Fibroblast of lung (primary cell): ENCODE results near the gene ZBTB39. TPM values are rescaled to one million over a fixed set of nuclear protein-coding genes. Genes with fewer than 3 reads are reported as not detected.

Experiments used
- DNase-seq, 2 donors: peaks; one replicate each; pipeline versions ENCODE4 v3.0.0 to v3.0.0-alpha.2; 2010; ENCODE audit warnings: low read depth in 2 of 2
- H2AFZ ChIP-seq: 2 replicates; pipeline ENCODE4 v1.5.1; 2012; ENCODE audit warnings: low read length, control low read depth, inconsistent platforms
- H3K27ac ChIP-seq: 2 replicates; pipeline ENCODE4 v1.5.1; 2011; ENCODE audit warnings: low read length, control low read depth; ENCODE audit not compliant: insufficient read depth
- H3K27me3 ChIP-seq: 2 replicates; pipeline ENCODE4 v1.5.1; 2011; ENCODE audit warnings: mild to moderate bottlenecking, low read length; ENCODE audit not compliant: control insufficient read depth, insufficient read depth
- H3K36me3 ChIP-seq: 2 replicates; pipeline ENCODE4 v1.5.1; 2011; ENCODE audit warnings: low read length; ENCODE audit not compliant: control insufficient read depth, insufficient read depth
- H3K4me1 ChIP-seq: 2 replicates; pipeline ENCODE4 v1.5.1; 2011; ENCODE audit warnings: low read length; ENCODE audit not compliant: control insufficient read depth, insufficient read depth; ENCODE audit errors: extremely low read depth
- H3K4me2 ChIP-seq: 2 replicates; pipeline ENCODE4 v1.5.1; 2011; ENCODE audit warnings: low read length, control low read depth; ENCODE audit not compliant: insufficient read depth; ENCODE audit errors: extremely low read depth
- H3K4me3 ChIP-seq, 4 experiments: fragments of 200-600 bp in 1 of 4; sonication (generic) in 1 of 4; replicated peaks in 1 of 4; 2 replicates each; pipeline ENCODE4 v1.5.1; 2011 to 2016; ENCODE audit warnings: low read length in 4 of 4, low read depth in 3 of 4, mild to moderate bottlenecking in 3 of 4, control low read depth in 2 of 4, inconsistent platforms in 1 of 4, mixed read lengths in 1 of 4; ENCODE audit not compliant: insufficient read depth in 1 of 4; ENCODE audit errors: control extremely low read depth in 1 of 4
- H3K79me2 ChIP-seq: 2 replicates; pipeline ENCODE4 v1.5.1; 2012; ENCODE audit warnings: mild to moderate bottlenecking, low read length, inconsistent platforms; ENCODE audit not compliant: control insufficient read depth, insufficient read depth
- H3K9ac ChIP-seq: 2 replicates; pipeline ENCODE4 v1.5.1; 2011; ENCODE audit warnings: mild to moderate bottlenecking, low read length, control low read depth; ENCODE audit not compliant: insufficient read depth
- H3K9me3 ChIP-seq: 2 replicates; pipeline ENCODE4 v1.5.1; 2012; ENCODE audit warnings: low read depth, low read length; ENCODE audit not compliant: control insufficient read depth, insufficient read depth
- H4K20me1 ChIP-seq: 2 replicates; pipeline ENCODE4 v1.5.1; 2011; ENCODE audit warnings: low read length; ENCODE audit not compliant: control insufficient read depth, insufficient read depth; ENCODE audit errors: extremely low read depth
- EZH2 ChIP-seq: IDR thresholded peaks from 2 replicates; pipeline ENCODE4 v1.5.1; 2012; ENCODE audit warnings: low read length, control low read depth, mild to moderate bottlenecking; ENCODE audit errors: missing control alignments
- polyA plus RNA-seq, 2 donors: library from polyadenylated mRNA; depleted of rRNA in 1 of 2; stranded (reverse) in 1 of 2; unstranded in 1 of 2; fragments of >200 nt; gene quantifications; 2 replicates each; pipeline ENCODE4 v1.2.1, GENCODE V29; 2011 to 2012; ENCODE audit warnings: missing spikeins in 1 of 2
- total RNA-seq: library from RNA; depleted of rRNA; stranded (reverse); fragments of >200 nt; gene quantifications from 2 replicates; pipeline ENCODE4 v1.2.1, GENCODE V29; 2014
- TF ChIP-seq, protein P1 (sequence below), 2 donors: IDR thresholded peaks in 1 of 2; conservative IDR thresholded peaks in 1 of 2; 1 replicate in 1 of 2; 2 replicates in 1 of 2; pipeline ENCODE4 v1.5.1; 2011 to 2012; ENCODE audit warnings: low read length in 2 of 2, control low read depth in 1 of 2, inconsistent platforms in 1 of 2, low read depth in 1 of 2, mild to moderate bottlenecking in 1 of 2

The ZBTB39 gene
- total and polyA plus RNA-seq, 2 donors (not counting 1 experiment from before 2014, with no cell fraction given): 3.2 to 3.8 TPM

DNA sequence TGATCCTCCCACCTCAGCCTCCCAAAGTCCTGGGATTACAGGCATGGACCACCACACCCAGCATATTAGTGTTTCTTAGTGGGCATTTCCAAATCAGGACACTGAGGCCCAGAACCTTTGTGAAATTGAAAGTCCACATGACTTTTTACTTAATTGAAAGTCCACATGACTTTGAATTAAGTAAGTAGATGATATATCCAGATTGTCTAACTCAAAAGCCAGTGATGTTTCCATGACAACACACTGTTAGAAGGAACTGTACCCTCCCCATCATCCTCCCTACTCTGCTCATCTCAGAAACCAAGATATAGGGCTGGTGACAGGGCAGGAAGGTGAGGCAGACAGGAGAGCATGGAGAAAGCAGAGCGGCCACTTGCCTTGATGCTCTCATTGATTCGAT is 36.3 kb upstream of the ZBTB39 start:
- Histone ChIP-seq H3K27ac (no peak overlapping the region), H2AFZ (no peak overlapping the region), H3K9ac (no peak overlapping the region), H3K9me3 (no peaks in the 10 kb centered on the region), H3K27me3 (peaks cover 30% of the 10 kb centered on the region), H3K79me2 (no peaks in the 10 kb centered on the region), H3K36me3 (no peaks in the 10 kb centered on the region), H4K20me1 (no peaks in the 10 kb centered on the region), H3K4me3 (no peak overlapping the region), H3K4me2 (no peak overlapping the region), H3K4me1 (no peaks in the 10 kb centered on the region)
- no peak for DNase-seq
- TF ChIP-seq, protein P1, sequence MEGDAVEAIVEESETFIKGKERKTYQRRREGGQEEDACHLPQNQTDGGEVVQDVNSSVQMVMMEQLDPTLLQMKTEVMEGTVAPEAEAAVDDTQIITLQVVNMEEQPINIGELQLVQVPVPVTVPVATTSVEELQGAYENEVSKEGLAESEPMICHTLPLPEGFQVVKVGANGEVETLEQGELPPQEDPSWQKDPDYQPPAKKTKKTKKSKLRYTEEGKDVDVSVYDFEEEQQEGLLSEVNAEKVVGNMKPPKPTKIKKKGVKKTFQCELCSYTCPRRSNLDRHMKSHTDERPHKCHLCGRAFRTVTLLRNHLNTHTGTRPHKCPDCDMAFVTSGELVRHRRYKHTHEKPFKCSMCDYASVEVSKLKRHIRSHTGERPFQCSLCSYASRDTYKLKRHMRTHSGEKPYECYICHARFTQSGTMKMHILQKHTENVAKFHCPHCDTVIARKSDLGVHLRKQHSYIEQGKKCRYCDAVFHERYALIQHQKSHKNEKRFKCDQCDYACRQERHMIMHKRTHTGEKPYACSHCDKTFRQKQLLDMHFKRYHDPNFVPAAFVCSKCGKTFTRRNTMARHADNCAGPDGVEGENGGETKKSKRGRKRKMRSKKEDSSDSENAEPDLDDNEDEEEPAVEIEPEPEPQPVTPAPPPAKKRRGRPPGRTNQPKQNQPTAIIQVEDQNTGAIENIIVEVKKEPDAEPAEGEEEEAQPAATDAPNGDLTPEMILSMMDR (conservative IDR thresholded peaks at IDR 0.05 in 1 of 2, IDR thresholded peaks at IDR 0.05 in 1 of 2; ENCODE audit: low read depth in 1 of 2, low read length in 2 of 2): no peak
- TF ChIP-seq EZH2: no peak

DNA sequence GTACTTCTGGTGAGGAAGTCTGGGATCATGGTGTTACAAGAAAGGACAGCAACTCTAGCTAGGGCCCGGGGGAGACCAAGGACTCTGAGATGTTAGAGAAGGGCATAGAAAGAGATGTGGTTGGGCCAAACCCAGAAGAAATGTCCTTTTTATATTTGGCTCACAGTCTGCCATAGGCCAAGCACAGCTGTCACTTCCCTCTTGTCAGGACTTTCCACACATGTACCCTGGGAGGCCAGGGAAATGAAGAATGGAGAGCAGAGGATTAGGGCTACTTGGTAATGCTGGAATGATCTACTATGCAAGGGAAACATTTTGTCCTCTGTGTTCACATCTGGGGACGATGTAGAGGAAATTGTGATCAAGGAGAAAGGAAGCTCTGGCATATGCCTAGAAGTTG is 34.4 kb upstream of the ZBTB39 start:
- H3K4me3 ChIP-seq: no peak overlapping the region
- H3K9me3 ChIP-seq: no peaks in the 10 kb centered on the region
- H3K27me3 ChIP-seq: peaks cover 38% of the 10 kb centered on the region
- H3K4me1 ChIP-seq: no peaks in the 10 kb centered on the region
- no peak overlapping the region for H3K9ac ChIP-seq
- no peaks in the 10 kb centered on the region for H3K36me3 ChIP-seq
- DNase-seq: no peak
- no peak overlapping the region for H2AFZ ChIP-seq
- H3K79me2 ChIP-seq: no peaks in the 10 kb centered on the region
- no peak overlapping the region for H3K27ac ChIP-seq
- no peak overlapping the region for H3K4me2 ChIP-seq
- no peaks in the 10 kb centered on the region for H4K20me1 ChIP-seq
- TF ChIP-seq, protein P1 (conservative IDR thresholded peaks at IDR 0.05 in 1 of 2, IDR thresholded peaks at IDR 0.05 in 1 of 2; ENCODE audit: low read depth in 1 of 2, low read length in 2 of 2): no peak
- no peak for TF ChIP-seq EZH2

DNA sequence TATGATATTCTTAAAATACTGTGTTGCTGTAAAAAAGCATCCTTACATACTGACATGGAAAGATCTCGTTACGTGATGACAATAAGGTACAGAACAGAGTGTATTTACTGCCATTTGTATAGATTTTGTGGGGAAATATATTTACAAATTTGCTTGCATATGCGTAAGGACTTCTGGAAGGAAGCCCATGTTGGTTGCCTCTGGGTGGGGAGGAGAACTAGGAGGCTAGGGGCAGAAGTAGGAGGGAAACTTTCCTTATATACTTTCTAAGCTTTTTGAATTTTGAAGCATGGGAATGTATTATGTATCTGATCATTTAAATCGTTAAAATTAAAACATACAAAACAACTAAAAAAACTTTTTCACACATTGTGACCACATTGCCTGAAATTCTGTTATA is 33.9 kb upstream of the ZBTB39 start:
- Histone ChIP-seq H2AFZ (no peak overlapping the region), H3K9ac (no peak overlapping the region), H3K9me3 (no peaks in the 10 kb centered on the region), H3K36me3 (no peaks in the 10 kb centered on the region), H3K27ac (no peak overlapping the region), H3K4me3 (no peak overlapping the region), H3K79me2 (no peaks in the 10 kb centered on the region), H3K4me1 (no peaks in the 10 kb centered on the region), H3K4me2 (no peak overlapping the region), H4K20me1 (no peaks in the 10 kb centered on the region), H3K27me3 (peaks cover 41% of the 10 kb centered on the region)
- TF ChIP-seq EZH2: no peak
- DNase-seq: no peak
